ENCODE measurements around the gene SERINC3.
A peak's percentile ranks its signal among the peaks of the same experiment; 100 is the strongest.

Gene SERINC3

DNA sequence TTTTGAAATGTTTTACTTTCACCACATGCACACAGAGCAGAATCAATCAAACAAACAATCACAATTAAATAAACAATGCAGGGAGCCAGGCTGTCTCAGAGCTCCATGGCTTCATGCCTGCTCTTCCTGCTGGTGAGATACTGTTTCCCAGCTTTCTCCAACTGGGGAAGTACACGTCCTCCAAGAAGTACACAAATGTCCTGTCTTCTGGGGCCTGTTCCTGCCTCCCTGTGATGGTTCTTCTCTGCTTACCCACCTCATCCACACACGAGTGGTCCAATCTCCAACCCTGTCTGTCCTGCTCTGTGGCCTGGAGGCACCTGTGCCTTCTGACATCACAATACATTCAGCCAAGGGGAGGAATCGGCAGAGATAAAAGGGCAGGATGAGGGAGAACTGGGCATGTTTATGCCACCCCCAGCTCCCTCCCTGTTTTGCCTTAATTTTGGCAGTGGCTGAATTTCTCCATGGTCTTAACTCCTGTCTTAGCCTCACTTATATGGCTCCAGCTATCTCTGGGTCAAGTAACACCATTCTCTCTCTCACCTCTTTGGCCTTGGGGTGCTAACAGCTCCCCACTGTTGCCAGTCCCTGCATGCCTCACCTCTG, 71.5 kb downstream of the SERINC3 start:
- no peak for DNase-seq (ENCODE audit: low read depth)
- TF ChIP-seq, protein P1, sequence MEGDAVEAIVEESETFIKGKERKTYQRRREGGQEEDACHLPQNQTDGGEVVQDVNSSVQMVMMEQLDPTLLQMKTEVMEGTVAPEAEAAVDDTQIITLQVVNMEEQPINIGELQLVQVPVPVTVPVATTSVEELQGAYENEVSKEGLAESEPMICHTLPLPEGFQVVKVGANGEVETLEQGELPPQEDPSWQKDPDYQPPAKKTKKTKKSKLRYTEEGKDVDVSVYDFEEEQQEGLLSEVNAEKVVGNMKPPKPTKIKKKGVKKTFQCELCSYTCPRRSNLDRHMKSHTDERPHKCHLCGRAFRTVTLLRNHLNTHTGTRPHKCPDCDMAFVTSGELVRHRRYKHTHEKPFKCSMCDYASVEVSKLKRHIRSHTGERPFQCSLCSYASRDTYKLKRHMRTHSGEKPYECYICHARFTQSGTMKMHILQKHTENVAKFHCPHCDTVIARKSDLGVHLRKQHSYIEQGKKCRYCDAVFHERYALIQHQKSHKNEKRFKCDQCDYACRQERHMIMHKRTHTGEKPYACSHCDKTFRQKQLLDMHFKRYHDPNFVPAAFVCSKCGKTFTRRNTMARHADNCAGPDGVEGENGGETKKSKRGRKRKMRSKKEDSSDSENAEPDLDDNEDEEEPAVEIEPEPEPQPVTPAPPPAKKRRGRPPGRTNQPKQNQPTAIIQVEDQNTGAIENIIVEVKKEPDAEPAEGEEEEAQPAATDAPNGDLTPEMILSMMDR (conservative IDR thresholded peaks at IDR 0.05; ENCODE audit: control insufficient read depth, insufficient read depth, low read depth, low read length): no peak

DNA sequence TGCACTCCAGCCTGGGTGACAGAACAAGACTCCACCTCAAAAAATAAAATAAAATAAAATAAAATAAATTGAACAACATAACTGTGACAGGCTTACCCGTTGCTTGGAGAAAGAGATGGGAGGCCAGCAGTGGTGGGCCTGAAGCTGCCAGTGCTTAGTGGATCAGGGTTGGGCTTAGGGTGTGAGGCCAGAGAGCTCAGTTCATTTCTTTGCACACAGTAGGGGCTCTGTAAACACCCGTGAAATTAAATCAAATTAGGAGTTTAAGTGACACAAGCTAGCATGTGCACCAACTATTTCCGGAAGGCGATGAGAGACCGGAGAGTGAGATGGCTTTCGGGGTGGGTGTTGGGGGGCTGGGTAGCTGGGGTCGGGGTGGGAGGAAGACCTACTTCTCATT, 72.0 kb downstream of the SERINC3 start:
- no peak for DNase-seq (ENCODE audit: low read depth)
- H3K4me3 ChIP-seq (ENCODE audit: control insufficient read depth, low read depth, low read length): no peak overlapping the region
- TF ChIP-seq, protein P1 (conservative IDR thresholded peaks at IDR 0.05; ENCODE audit: control insufficient read depth, insufficient read depth, low read depth, low read length): no peak

More for the DNA sequence above, 71.5 kb downstream of the SERINC3 start:
- H3K4me3 ChIP-seq (ENCODE audit: control insufficient read depth, low read depth, low read length): no peak overlapping the region

DNA sequence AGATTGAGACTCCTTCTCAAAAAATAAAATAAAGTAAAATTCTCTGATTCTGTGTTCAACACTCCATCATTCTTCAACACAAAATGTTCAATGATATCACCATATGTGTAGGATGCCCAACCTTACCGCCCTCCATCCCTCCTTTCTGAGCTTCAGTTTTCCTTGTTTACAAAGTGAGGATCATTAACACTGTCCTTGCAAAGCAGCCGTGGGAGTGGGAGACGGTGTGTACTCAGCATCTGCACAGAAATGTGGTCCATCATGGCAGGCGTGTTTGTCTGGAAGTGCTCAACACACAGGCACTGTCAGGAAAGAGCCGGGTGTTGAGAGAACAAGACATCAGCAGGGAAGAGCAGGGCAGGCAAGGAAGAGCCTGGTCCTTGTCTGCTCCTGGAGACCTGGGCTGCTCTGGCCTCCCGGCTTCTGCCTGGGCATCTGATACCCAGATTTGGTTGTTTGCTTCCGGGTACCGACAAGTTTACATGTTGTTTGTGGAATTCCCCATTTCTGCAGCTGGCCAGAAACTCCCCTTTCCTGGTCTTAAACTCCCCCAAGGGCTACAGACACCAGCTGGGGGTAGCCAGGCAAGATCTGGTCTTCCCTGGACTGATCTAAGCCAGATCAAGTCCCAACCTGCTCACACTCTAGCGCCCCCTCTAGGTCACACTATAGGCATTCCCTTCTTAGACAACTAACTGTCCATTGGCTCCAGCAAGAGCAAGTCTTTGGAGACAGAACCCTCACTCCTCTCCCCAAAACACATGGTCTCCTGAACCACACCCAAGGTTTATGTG, 72.9 kb downstream of the SERINC3 start:
- TF ChIP-seq, protein P1 (conservative IDR thresholded peaks at IDR 0.05; ENCODE audit: control insufficient read depth, insufficient read depth, low read depth, low read length): peak; percentile 46
- H3K4me3 ChIP-seq (ENCODE audit: control insufficient read depth, low read depth, low read length): no peak overlapping the region
- DNase-seq (ENCODE audit: low read depth): peak; percentile 34

DNA sequence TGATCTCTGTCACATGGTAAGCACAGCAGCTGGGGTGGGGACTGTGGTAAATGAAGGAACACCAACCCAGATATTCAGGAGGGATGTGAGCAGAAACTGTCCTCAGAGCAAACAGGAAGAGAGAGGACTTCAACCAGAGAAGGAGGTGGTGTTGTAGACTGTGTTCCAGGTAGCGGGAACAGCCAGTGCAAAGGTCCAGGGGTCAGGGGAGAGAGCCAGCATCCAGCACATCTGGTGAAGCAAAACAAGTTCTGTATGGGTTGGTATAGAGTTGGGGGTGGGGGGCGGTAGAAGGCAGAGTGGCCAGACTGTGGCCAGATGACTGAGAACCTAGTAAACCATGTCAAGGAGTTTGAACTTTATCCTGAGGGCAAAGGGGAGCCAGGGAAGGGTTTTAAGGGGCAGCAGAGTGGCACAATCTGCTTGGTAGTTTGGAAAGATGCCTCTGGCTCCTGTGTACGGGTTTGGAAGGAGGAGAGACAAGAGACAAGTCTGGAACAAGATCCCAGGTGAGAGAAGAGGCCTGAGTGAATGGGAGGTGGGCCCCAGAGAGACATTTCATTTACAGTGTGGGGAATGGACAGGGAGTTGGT, 73.9 kb downstream of the SERINC3 start:
- TF ChIP-seq, protein P1 (conservative IDR thresholded peaks at IDR 0.05; ENCODE audit: control insufficient read depth, insufficient read depth, low read depth, low read length): no peak
- no peak for DNase-seq (ENCODE audit: low read depth)
- no peak overlapping the region for H3K4me3 ChIP-seq (ENCODE audit: control insufficient read depth, low read depth, low read length)
